GM19193 (cell line): Measurements from ENCODE around the gene NME7.

Experiments used
- POLR2A ChIP-seq: IDR thresholded peaks from 4 replicates; pipeline ENCODE4 v1.6.1; 2011; ENCODE audit not compliant: insufficient read depth, insufficient read length; ENCODE audit errors: extremely low read depth

The NME7 gene

GRCh38 chr1:169287280-169287679 is 80.3 kb downstream of the NME7 start:
- TF ChIP-seq POLR2A: no peak

GRCh38 chr1:169271098-169271497 is 96.5 kb downstream of the NME7 start:
- TF ChIP-seq POLR2A: no peak

GRCh38 chr1:169266133-169266532 is 101.5 kb downstream of the NME7 start:
- TF ChIP-seq POLR2A: no peak

DNA sequence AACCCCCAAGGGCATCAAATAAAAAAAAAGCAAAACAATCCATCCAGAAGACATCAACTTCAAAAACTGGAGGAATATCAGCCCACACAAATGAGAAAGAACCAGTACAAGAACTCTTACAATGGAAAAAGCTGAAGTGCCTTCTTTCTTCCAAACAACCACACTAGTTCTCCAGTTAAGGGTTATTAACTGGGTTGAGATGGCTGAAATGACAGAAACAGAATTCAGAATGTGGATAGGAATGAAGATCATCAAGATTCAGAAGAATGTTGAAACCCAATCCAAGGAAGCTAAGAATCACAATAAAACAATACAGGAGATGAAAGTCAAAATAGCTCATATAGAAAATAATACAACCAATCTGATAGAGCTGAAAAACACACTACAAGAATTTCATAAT is 104.5 kb downstream of the NME7 start:
- TF ChIP-seq POLR2A: no peak

DNA sequence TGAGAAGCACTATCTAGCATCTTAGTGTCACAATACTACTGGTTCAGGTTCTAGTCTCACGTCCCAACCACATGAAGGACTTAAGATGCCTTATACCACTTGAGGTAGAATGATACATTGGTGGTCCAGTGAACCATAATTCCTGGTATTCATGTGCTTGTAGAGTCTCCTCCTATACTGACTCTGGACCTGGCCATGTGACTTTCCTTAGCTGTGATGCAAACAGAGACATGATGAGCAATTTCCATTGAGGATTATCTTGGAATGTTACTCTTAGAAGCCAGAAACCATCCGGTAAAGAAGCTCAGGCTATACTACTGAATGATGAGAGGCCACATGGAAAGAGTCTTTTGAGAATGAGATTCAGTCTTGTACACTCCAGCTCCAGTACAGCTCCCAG is 105.7 kb downstream of the NME7 start:
- no peak for TF ChIP-seq POLR2A

GRCh38 chr1:169260478-169261151 is 107.0 kb downstream of the NME7 start:
- TF ChIP-seq POLR2A: no peak

DNA sequence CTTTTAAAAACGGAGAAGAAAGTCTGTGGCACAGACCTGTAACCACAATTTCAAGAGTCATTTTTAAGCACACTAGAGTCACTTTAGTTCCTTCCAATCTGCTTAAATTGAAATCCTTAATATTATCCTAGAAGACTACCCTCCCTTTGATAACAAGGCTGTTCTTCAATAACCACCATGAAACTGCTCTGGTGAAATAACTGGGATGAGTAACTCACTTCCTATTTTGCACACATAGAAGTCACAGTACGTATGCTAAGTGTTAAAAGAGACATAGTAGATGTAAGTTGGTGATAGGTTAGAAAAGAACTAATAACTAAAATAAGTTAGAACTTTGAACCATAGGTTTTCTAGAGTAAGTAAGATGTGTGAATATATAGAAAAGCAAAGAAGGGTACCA is 107.8 kb downstream of the NME7 start:
- TF ChIP-seq POLR2A: no peak

- no peak for TF ChIP-seq POLR2A
These were observed 116.8 kb downstream of the NME7 start for GRCh38 chr1:169250795-169251194.

DNA sequence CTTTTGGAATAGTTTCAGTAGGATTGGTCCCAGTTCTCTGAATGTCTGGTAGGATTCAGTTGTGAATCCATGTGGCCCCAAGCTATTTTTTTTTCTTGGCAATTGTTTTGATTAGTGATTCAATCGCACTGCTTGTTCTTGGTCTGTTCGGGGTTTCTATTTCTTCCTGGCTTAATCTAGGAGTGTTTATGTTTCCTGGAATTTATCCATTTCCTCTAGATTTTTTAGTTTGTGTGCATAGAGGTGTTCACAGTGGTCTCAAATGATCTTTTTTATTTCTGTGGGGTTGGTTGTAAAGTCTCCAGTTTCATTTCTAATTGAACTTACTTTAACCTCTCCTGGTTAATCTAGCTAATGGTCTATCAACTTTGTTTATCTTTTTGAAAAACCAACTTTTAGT is 117.6 kb downstream of the NME7 start:
- TF ChIP-seq POLR2A: no peak

DNA sequence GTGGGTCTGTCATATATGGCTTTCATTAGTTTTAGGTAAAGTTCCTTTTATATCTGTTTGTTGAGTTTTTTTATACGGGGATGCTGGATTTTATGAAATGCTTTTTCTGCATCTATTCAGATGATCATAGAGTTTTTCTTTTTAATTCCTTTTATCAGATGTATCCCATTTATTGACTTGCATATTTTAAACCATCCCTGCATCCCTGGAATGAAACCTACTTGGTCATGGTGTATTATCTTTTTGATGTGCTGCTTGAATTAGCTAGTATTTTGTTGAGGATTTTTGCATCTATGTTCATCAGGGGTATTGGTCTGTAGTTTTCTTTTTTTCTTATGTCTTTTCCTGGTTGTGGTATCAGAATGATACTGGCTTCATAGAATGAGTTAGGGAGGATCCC is 118.0 kb downstream of the NME7 start:
- TF ChIP-seq POLR2A: no peak

GRCh38 chr1:169245706-169246105 is 121.9 kb downstream of the NME7 start:
- no peak for TF ChIP-seq POLR2A

- no peak for TF ChIP-seq POLR2A
These were observed 127.0 kb downstream of the NME7 start for GRCh38 chr1:169240449-169241232.

GRCh38 chr1:169236880-169237279 is 130.7 kb downstream of the NME7 start:
- TF ChIP-seq POLR2A: no peak

- TF ChIP-seq POLR2A: no peak
These were observed 131.5 kb downstream of the NME7 start for GRCh38 chr1:169236143-169236542.

DNA sequence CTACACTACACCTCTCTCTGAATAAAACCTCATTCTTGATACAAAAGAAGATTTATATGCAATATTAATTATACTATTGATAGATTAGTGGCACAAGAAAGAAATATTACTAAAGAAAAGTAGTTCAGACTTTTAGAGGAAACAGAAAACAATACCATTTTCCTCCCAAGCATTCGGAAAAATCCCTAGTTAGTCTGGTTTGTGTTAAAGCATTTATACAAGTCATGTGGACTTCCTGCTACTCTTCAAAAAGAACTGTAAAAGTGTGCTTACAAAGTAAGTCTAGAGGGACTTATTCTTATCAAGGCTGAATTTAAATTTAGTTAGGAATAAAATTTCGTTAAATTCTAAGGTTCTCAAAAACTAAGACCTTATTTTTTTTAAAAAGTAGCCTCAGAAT is 132.0 kb downstream of the NME7 start:
- no peak for TF ChIP-seq POLR2A

GRCh38 chr1:169234780-169235179 is 132.8 kb downstream of the NME7 start:
- TF ChIP-seq POLR2A: no peak
